K562 (cell line): ENCODE results near the gene RNF13. TPM values are rescaled to one million over a fixed set of nuclear protein-coding genes. Genes with fewer than 3 reads are reported as not detected.
"Not testable (repeated sequence)": the region's sequence is repeated elsewhere in the genome, so short reads cannot be mapped to it uniquely, and the experiment has no call there.

ENCODE experiments used
- ATAC-seq: fragments of 200-7000 bp; cut with Tn5 transposase; 3 replicates; pipeline ENCODE4 v1.9.1; 2020; ENCODE audit warnings: moderate library complexity
- BruUV-seq: library from RNA; stranded (reverse); fragments of 400-500 nt; replicated peaks from 2 replicates; lab custom pipeline; 2021; lab: Mats Ljungman, UMichigan
- CTCF ChIA-PET: fragments of 300-600 bp; formaldehyde crosslinking; extraction: SDS; loops from one replicate; lab custom pipeline; 2021; ENCODE audit warnings: low intra/inter-chr PET ratio; lab: Yijun Ruan, JAX
- POLR2A ChIA-PET: fragments of 300-600, 350-650 bp; sonication (Branson Sonifier 250); formaldehyde crosslinking; extraction: SDS; loops from one replicate; lab custom pipeline; 2021; ENCODE audit warnings: antibody characterized with exemption, inconsistent platforms; lab: Yijun Ruan, JAX
- DNase-seq, 4 experiments: peaks; one replicate each; pipeline versions ENCODE4 v3.0.0 to v3.0.0-alpha.2; 2011 to 2018; ENCODE audit warnings: low spot score in 3 of 4, mixed read lengths in 3 of 4; ENCODE audit errors: extremely low read depth in 1 of 4
- FAIRE-seq: peaks from 2 replicates; lab custom pipeline; 2011; peaks lifted over from hg19 to GRCh38; lab: Jason Lieb, UNC
- H2AFZ ChIP-seq: 2 replicates; pipeline ENCODE4 v1.6.0; 2011; ENCODE audit warnings: low read depth, low read length, control low read depth, inconsistent platforms
- H3K27ac ChIP-seq: fragments of 200-600 bp; 3 replicates; pipeline ENCODE4 v1.8.0; 2011; ENCODE audit warnings: low read depth, mild to moderate bottlenecking, control low read depth, inconsistent platforms, low read length, moderate library complexity, mixed read lengths; ENCODE audit errors: extremely low read depth
- H3K27me3 ChIP-seq, 2 experiments: fragments of 300-600 bp in 1 of 2; 2 replicates in 1 of 2; 3 replicates in 1 of 2; pipeline versions ENCODE4 v1.6.0 to v1.8.0; 2011; ENCODE audit warnings: inconsistent platforms in 2 of 2, low read length in 2 of 2, mild to moderate bottlenecking in 1 of 2, mixed read lengths in 1 of 2, moderate library complexity in 1 of 2; ENCODE audit not compliant: control insufficient read depth in 2 of 2, insufficient read depth in 2 of 2
- H3K36me3 ChIP-seq: fragments of 300-600 bp; 3 replicates; pipeline ENCODE4 v1.8.0; 2011; ENCODE audit warnings: mild to moderate bottlenecking, low read length, inconsistent platforms; ENCODE audit not compliant: control insufficient read depth, insufficient read depth
- H3K4me1 ChIP-seq, 2 experiments: fragments of 200-600 bp in 1 of 2; replicated peaks in 1 of 2; 2 replicates in 1 of 2; 3 replicates in 1 of 2; pipeline versions ENCODE4 v1.5.1 to v1.8.0; 2011; ENCODE audit warnings: inconsistent platforms in 2 of 2, low read length in 2 of 2, mild to moderate bottlenecking in 1 of 2, mixed read lengths in 1 of 2, moderate library complexity in 1 of 2; ENCODE audit not compliant: control insufficient read depth in 2 of 2, insufficient read depth in 2 of 2
- H3K4me2 ChIP-seq: 2 replicates; pipeline ENCODE4 v1.6.1; 2011; ENCODE audit warnings: low read length, control low read depth, inconsistent platforms, mixed read lengths; ENCODE audit not compliant: insufficient read depth
- H3K4me3 ChIP-seq: fragments of 200-600 bp; sonication (generic), shearing (Covaris generic); 2 replicates; pipeline ENCODE4 v1.5.1; 2016; ENCODE audit warnings: control low read depth, inconsistent platforms
- H3K79me2 ChIP-seq: fragments of 200-600 bp; 3 replicates; pipeline ENCODE4 v1.8.0; 2011; ENCODE audit warnings: low read length, inconsistent platforms; ENCODE audit not compliant: control insufficient read depth, insufficient read depth
- H3K9ac ChIP-seq, 2 experiments: 2 replicates each; pipeline versions ENCODE4 v1.6.0 to v1.6.1; 2011; ENCODE audit warnings: low read depth in 2 of 2, low read length in 2 of 2, control low read depth in 1 of 2, inconsistent platforms in 1 of 2, mild to moderate bottlenecking in 1 of 2, mixed read lengths in 1 of 2; ENCODE audit not compliant: insufficient read depth in 1 of 2
- H3K9me1 ChIP-seq: one replicate; pipeline ENCODE4 v1.6.0; 2011; ENCODE audit warnings: inconsistent platforms, mild to moderate bottlenecking, low read length, moderate library complexity; ENCODE audit not compliant: control insufficient read depth, insufficient read depth
- H3K9me3 ChIP-seq: replicated peaks from 2 replicates; pipeline ENCODE4 v1.5.1; 2011; ENCODE audit warnings: low read depth, low read length, inconsistent platforms; ENCODE audit not compliant: control insufficient read depth, insufficient read depth
- H4K20me1 ChIP-seq: replicated peaks from 2 replicates; pipeline ENCODE4 v1.6.1; 2011; ENCODE audit warnings: low read length, inconsistent platforms, mixed read lengths; ENCODE audit not compliant: control insufficient read depth, insufficient read depth
- ZFP1 ChIP-seq: fragments of 450-650 bp; formaldehyde crosslinking; IDR thresholded peaks from 2 replicates; pipeline ENCODE4 v1.4.0; 2020; ENCODE audit warnings: mild to moderate bottlenecking, mixed read lengths
- ZNF316 ChIP-seq: fragments of 450-650 bp; IDR thresholded peaks from 2 replicates; pipeline ENCODE4 v1.6.1; 2016
- WGBS: fragments of 100-300 bp; shearing (Covaris generic); methylation state at CpG from one replicate; pipeline ENCODE4 v1.1.6; 2016; ENCODE audit warnings: low coverage, mixed read lengths; ENCODE audit not compliant: insufficient coverage; ENCODE audit errors: missing lambda C conversion rate; 5-methylcytosine and 5-hydroxymethylcytosine counted together
- in situ Hi-C: fragments of 300-500 bp; cut with MboI; formaldehyde crosslinking; loops from 4 replicates; pipeline ENCODE4 v1.15.0; 2018; ENCODE audit warnings: inconsistent platforms, mixed read lengths
- intact Hi-C: fragments of 100-400 bp; cut with micrococcal nuclease; formaldehyde crosslinking; loops from 2 replicates; pipeline ENCODE4 v1.14.2; 2022
- polyA plus RNA-seq, 8 experiments: library from polyadenylated mRNA; depleted of rRNA in 4 of 8; stranded (reverse) in 5 of 8; unstranded in 3 of 8; fragments of >200 nt; fragmentation: Nextera tagmentation in 2 of 8; fragmentation: Illumina TruSeq in 1 of 8; extraction: Ambion mirVana in 2 of 8; extraction: Trizol in 1 of 8; gene quantifications; 2 replicates each; pipeline versions ENCODE4 v1.2.1 to v1.2.3, GENCODE V29; 2011 to 2014; ENCODE audit warnings: inconsistent platforms in 1 of 8, missing spikeins in 1 of 8
- total RNA-seq, 7 experiments: library from RNA; depleted of rRNA in 6 of 7; stranded (reverse); fragments of >200 nt in 6 of 7; fragmentation: Illumina TruSeq in 2 of 7; extraction: Trizol in 2 of 7; gene quantifications; 2 replicates each; pipeline versions ENCODE4 v1.2.1 to v1.2.3, GENCODE V29; 2011 to 2021; ENCODE audit warnings: low replicate concordance in 1 of 7

Gene RNF13
- total and polyA plus RNA-seq, 9 of the 15 experiments (the other 6 are each of a cell fraction or from before 2014, with no cell fraction given), result 12.7 to 35.8 (median 18.9) TPM

DNA sequence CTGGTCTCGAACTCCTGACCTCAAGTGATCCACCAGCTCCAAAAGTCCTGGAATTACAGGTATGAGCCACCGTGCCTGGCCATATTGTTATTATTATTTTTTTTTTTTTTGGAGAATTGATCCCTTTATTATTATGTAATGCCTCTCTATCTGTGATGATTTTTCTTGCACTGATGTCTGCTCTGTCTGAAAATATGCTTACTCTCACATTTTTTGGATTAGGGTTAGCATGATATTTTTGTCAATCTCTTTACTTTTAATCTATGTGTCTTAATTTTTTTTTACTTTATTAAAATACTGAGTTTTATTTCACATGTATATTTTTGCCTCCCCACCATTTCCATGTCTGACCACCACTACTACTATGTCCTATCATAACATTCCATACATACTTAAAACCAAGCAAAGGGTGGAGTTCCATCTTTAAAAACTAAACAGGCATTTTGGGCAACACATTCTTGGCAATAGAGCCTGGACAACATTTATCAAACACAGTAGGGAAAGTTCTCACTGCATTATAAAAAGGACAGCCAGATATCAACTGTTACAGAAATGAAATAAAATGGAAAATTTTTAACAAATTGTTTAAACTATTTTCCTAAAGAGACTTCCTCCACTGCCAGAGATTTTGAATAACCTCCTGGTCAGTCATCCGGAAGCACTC is 125.5 kb downstream of the RNF13 start:
- H2AFZ ChIP-seq, CTCF ChIA-PET, H3K27me3 ChIP-seq, DNase-seq, H3K9me1 ChIP-seq, H3K36me3 ChIP-seq, H3K4me1 ChIP-seq, H3K9ac ChIP-seq, ATAC-seq, H3K9me3 ChIP-seq, H4K20me1 ChIP-seq, in situ Hi-C loops, FAIRE-seq, H3K4me2 ChIP-seq, H3K27ac ChIP-seq, BruUV-seq, H3K79me2 ChIP-seq, H3K4me3 ChIP-seq: not testable (repeated sequence)
- POLR2A ChIA-PET, result interaction anchor here (0.8 kb wide), 1 partner anchor 470 kb away, joined by 3 read pairs; the partner anchor contains the start of gene TSC22D2
- intact Hi-C loops, result loop anchor here (10.0 kb wide), 1 partner anchor 556 kb away; no protein-coding TSS in a partner anchor
- WGBS, result 57% methylated on average over 3 of the region's 3 CpGs
- peak; percentile 54; the same call in 1 of the 2 replicates for TF ChIP-seq ZNF316

DNA sequence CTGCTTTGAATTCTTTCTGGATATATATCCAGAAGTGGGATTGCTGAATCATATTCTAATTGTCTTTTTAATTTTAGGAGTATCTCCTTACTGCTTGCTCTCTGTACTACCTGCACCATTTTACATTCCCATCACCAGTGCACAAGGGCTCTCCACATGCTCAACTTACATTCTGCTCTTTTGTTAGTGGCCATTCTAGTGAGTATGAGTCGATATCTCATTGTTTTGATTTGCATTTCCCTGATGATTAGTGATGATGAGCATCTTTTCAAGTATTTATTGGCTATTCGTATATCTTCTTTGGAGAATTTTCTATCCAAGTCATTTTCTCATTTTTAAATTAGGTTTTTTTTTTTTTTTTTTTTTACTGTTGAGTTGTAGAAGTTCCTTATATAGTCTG is 128.2 kb downstream of the RNF13 start:
- Histone ChIP-seq H3K9ac (no peak overlapping the region), H3K36me3 (no peaks in the 10 kb centered on the region), H3K79me2 (no peaks in the 10 kb centered on the region), H3K27ac (no peak overlapping the region)
- no peak for ATAC-seq
- no TSS peak for BruUV-seq
- no peak for TF ChIP-seq ZFP1 (CRISPR knock-in tag)
- TF ChIP-seq, all 486 proteins: peak for 0
- ChIA-PET POLR2A (no interaction called here), CTCF (no interaction called here)
- DNase-seq (no peak), FAIRE-seq (no peak)
- H3K9me3 ChIP-seq, result no peaks in the 10 kb centered on the region
- intact Hi-C loops (no loop called here), in situ Hi-C loops (no loop called here)
- H2AFZ ChIP-seq, result no peak overlapping the region
- no peak overlapping the region for H3K4me3 ChIP-seq
- H3K4me2 ChIP-seq, result no peak overlapping the region
- WGBS, result 21% methylated on average over 2 of the region's 2 CpGs
- no peaks in the 10 kb centered on the region for H3K9me1 ChIP-seq
- no peaks in the 10 kb centered on the region for H3K27me3 ChIP-seq
- H3K4me1 ChIP-seq, result no peaks in the 10 kb centered on the region; a peak in 1 of 5 replicates
- no peaks in the 10 kb centered on the region for H4K20me1 ChIP-seq
